Cerebellar cortex (tissue), 1 donor: ENCODE results near the gene KIAA1671.

ENCODE experiments used
- DNase-seq: peaks from one replicate; pipeline ENCODE4 v3.0.0-alpha.2; 2015; ENCODE audit warnings: low spot score

The KIAA1671 gene

GRCh38 chr22:25014896-25015755 lies 62.6 kb downstream of the KIAA1671 start:
- no peak for DNase-seq

- DNase-seq = no peak
These were observed 63.8 kb downstream of the KIAA1671 start for GRCh38 chr22:25016311-25016710.

- no peak for DNase-seq
These were observed 65.5 kb downstream of the KIAA1671 start for GRCh38 chr22:25018009-25018408.

- no peak for DNase-seq
These were observed 67.1 kb downstream of the KIAA1671 start for GRCh38 chr22:25019427-25020184.

- DNase-seq = no peak
These were observed 68.9 kb downstream of the KIAA1671 start for GRCh38 chr22:25021409-25021808.

GRCh38 chr22:25021976-25022711 lies 69.6 kb downstream of the KIAA1671 start:
- no peak for DNase-seq

GRCh38 chr22:25023879-25024278 lies 71.4 kb downstream of the KIAA1671 start:
- DNase-seq = no peak

- no peak for DNase-seq
These were observed 72.4 kb downstream of the KIAA1671 start for GRCh38 chr22:25024895-25025294.

- DNase-seq = no peak
These were observed 73.2 kb downstream of the KIAA1671 start for GRCh38 chr22:25025491-25026400.

GRCh38 chr22:25027043-25027906 lies 74.8 kb downstream of the KIAA1671 start:
- DNase-seq = no peak

- DNase-seq = peak; percentile 22
These were observed 75.7 kb downstream of the KIAA1671 start for GRCh38 chr22:25027959-25028840.

GRCh38 chr22:25028841-25029141 lies 76.3 kb downstream of the KIAA1671 start:
- DNase-seq = no peak

GRCh38 chr22:25029181-25029580 lies 76.7 kb downstream of the KIAA1671 start:
- DNase-seq = no peak

GRCh38 chr22:25030636-25031035 lies 78.1 kb downstream of the KIAA1671 start:
- no peak for DNase-seq

GRCh38 chr22:25032066-25032465 lies 79.5 kb downstream of the KIAA1671 start:
- no peak for DNase-seq

- no peak for DNase-seq
These were observed 83.2 kb downstream of the KIAA1671 start for GRCh38 chr22:25035715-25036114.

- no peak for DNase-seq
These were observed 85.7 kb downstream of the KIAA1671 start for GRCh38 chr22:25038239-25038638.

GRCh38 chr22:25038771-25039170 lies 86.3 kb downstream of the KIAA1671 start:
- no peak for DNase-seq

- no peak for DNase-seq
These were observed 86.7 kb downstream of the KIAA1671 start for GRCh38 chr22:25039255-25039654.

GRCh38 chr22:25039754-25040153 lies 87.2 kb downstream of the KIAA1671 start:
- DNase-seq = no peak
